ENCODE measurements around the gene RECQL.
"Not testable (repeated sequence)": the region's sequence is repeated elsewhere in the genome, so short reads cannot be mapped to it uniquely, and the experiment has no call there.

RECQL gene

GRCh38 chr12:21483531-21483930 lies 17.9 kb downstream of the RECQL start:
- TF ChIP-seq CTCF (IDR thresholded peaks at IDR 0.05; ENCODE audit: insufficient read depth, low read depth, low read length, missing control alignments) = no peak
- no peak for DNase-seq (ENCODE audit: low read depth)
- no peak overlapping the region for H3K4me3 ChIP-seq (ENCODE audit: low read depth, low read length)

GRCh38 chr12:21478756-21479455 lies 22.5 kb downstream of the RECQL start:
- H3K4me3 ChIP-seq (ENCODE audit: low read depth, low read length) = no peak overlapping the region
- DNase-seq (ENCODE audit: low read depth) = no peak
- no peak for TF ChIP-seq CTCF (IDR thresholded peaks at IDR 0.05; ENCODE audit: insufficient read depth, low read depth, low read length, missing control alignments)

- no peak for DNase-seq (ENCODE audit: low read depth)
- no peak for TF ChIP-seq CTCF (IDR thresholded peaks at IDR 0.05; ENCODE audit: insufficient read depth, low read depth, low read length, missing control alignments)
- no peak overlapping the region for H3K4me3 ChIP-seq (ENCODE audit: low read depth, low read length)
These were observed 24.5 kb downstream of the RECQL start for GRCh38 chr12:21476949-21477348.

- TF ChIP-seq CTCF (IDR thresholded peaks at IDR 0.05; ENCODE audit: insufficient read depth, low read depth, low read length, missing control alignments) = no peak
- no peak overlapping the region for H3K4me3 ChIP-seq (ENCODE audit: low read depth, low read length)
- DNase-seq (ENCODE audit: low read depth) = no peak
These were observed 25.9 kb downstream of the RECQL start for GRCh38 chr12:21475552-21475951.

- no peak for DNase-seq (ENCODE audit: low read depth)
- no peak overlapping the region for H3K4me3 ChIP-seq (ENCODE audit: low read depth, low read length)
- TF ChIP-seq CTCF (IDR thresholded peaks at IDR 0.05; ENCODE audit: insufficient read depth, low read depth, low read length, missing control alignments) = no peak
These were observed 29.1 kb downstream of the RECQL start for GRCh38 chr12:21472197-21472823.

- no peak for DNase-seq (ENCODE audit: low read depth)
- no peak for TF ChIP-seq CTCF (IDR thresholded peaks at IDR 0.05; ENCODE audit: insufficient read depth, low read depth, low read length, missing control alignments)
- no peak overlapping the region for H3K4me3 ChIP-seq (ENCODE audit: low read depth, low read length)
These were observed 30.1 kb downstream of the RECQL start for GRCh38 chr12:21471294-21471693.

GRCh38 chr12:21467334-21467733 lies 34.1 kb downstream of the RECQL start:
- not testable (repeated sequence) for DNase-seq (ENCODE audit: low read depth); H3K4me3 ChIP-seq (ENCODE audit: low read depth, low read length)
